Measurements from ENCODE around the gene CDH4.

DNA sequence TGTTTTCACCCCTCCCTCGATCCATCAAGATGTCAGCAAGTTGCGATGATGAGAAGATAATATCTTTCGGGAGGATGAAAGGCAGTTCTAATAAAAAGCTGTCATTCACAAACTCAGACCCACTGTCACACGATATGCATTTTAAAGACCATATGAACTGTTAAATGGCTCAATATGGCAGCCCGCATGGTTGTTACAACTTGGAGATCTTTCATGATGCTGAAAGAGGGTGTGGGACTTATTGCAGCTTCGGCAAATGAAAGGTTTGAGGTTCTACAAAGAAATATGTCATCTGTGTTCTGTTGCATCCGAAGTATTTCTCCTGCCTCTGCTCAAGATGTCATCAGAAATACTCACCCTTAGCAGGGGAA is 128.5 kb downstream of the CDH4 start:
- TF ChIP-seq CTCF (conservative IDR thresholded peaks at IDR 0.05) = no peak
- no peak for TF ChIP-seq EZH2 (IDR thresholded peaks at IDR 0.05; ENCODE audit: low read depth)
